Measurements from ENCODE around the gene OR10D3.
"Not testable (repeated sequence)": the region's sequence is repeated elsewhere in the genome, so short reads cannot be mapped to it uniquely, and the experiment has no call there.

OR10D3 gene

GRCh38 chr11:124194293-124195188 lies 11.4 kb downstream of the OR10D3 start:
- no peak for DNase-seq (ENCODE audit: low read depth)

DNA sequence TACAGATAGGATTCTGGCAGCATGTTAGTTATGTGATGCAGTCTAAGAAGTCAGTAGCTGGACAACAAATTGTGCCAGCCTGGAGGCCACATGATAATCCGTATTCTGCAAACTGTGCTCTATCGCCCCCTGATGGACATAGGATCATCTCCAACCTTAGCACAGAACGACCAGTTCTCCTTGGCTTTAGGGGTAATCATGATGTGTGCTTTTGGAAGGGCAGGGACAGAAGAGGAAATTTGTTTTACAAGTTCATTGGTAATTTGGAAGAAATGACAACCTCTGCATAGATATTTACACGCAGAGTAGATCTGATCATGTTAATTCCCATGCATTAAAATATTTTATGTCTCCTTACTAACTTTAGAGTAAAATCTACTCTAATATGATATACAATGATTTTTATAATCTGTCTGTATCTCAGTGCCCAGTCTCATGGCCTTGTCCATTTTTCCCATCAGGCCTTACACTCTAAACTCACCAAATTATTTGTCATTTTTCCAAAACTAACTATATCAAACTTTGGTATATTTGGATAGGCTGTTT lies 12.1 kb downstream of the OR10D3 start:
- no peak for DNase-seq (ENCODE audit: low read depth)

DNA sequence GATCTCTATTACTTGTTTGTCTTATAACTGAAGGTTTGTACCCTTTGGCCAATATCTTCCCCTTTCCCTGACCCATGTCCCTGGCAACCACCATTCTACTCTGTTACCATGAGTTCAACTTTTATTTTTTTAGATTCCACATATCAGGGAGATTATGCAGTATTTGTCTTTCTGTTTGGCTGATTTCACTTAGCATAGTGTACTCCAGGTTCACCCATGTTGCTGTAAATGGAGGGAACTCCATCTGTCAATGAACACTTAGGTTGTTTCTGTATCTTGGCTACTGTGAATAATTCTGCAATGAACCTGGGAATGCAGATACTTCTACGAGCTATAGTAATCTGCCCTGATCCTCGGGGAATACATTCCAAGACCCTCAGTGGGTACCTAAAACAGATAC lies 14.9 kb downstream of the OR10D3 start:
- DNase-seq (ENCODE audit: low read depth) = no peak

- no peak for DNase-seq (ENCODE audit: low read depth)
These were observed 15.8 kb downstream of the OR10D3 start for GRCh38 chr11:124198897-124199296.

GRCh38 chr11:124199702-124200101 lies 16.6 kb downstream of the OR10D3 start:
- no peak for DNase-seq (ENCODE audit: low read depth)

DNA sequence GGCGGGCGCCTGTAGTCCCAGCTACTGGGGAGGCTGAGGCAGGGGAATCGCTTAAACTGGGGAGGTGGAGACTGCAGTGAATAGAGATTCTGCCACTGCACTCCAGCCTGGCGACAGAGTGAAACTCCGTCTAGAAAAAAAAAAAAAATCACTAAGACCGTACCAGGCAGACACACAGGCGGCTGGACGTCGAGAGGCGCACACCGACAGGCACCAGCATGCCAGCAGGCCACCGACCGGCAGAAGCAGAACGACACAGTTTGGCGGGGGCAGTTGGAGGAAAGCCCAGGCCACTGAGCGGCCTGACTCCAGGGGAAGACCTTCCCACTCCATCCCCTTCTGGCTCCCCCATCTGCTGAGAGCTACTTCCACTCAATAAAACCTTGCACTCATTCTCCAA lies 17.5 kb downstream of the OR10D3 start:
- no peak for DNase-seq (ENCODE audit: low read depth)

DNA sequence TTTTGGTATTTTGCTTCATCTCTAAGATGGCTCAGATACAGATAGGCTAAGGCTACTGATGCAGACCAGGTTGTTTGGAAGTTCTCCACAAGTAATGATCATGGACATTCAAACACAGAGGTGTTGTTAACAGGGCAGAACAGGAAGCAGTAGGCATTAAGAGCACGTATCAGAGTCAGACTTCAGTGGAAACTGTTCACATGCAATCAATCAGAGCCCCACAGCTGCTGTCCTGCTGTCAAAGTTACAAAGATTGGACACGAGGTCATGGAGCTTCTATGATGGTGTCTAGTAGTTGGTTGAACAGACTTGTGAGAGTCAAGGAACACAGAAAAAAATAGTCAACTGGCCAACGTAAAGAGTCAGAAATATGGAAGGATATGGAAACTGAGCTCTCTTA lies 19.8 kb downstream of the OR10D3 start:
- DNase-seq (ENCODE audit: low read depth) = no peak

DNA sequence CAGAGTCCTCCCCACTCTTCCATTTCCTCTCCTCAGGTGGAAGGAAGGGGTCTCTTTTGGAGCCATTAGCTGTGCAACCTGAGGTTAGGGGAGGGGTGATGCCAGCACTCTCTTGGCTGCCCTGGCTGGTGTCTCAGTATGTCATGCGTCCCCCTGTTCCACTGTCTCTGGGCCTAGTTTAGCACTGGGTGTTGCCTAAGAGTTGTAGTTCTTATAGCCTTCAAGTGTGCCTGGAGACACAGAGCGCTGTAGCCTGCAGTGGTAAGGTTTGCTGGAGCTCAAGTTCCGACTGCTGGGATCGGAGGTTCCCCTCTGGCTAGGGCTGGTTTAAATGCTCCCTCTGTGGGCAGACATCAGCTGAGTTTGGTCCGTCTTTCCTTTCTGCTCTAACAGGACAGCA lies 20.9 kb downstream of the OR10D3 start:
- no peak for DNase-seq (ENCODE audit: low read depth)

DNA sequence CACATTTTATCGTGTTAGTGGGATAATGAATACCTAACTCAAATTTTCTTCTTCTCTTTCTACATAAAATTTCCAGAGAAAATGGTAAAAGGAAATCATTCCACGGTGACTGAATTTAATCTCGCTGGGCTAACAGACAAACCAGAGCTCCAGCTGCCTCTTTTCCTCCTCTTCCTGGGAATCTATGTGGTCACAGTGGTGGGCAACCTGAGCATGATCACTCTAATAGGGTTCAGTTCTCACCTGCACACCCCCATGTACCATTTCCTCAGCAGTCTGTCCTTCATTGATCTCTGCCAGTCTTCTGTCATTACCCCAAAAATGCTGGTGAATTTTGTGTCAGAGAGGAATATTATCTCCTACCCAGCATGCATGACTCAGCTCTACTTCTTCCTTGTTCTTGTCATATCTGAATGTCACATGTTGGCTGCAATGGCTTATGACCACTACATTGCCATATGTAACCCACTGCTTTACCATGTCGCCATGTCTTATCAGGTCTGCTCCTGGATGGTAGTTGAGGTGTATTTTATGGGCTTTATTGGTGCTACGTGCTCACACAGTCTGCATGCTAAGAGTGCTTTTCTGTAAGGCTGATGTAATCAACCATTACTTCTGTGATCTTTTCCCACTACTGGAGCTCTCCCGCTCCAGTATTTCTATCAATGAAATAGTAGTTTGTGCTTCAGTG lies 24.1 kb downstream of the OR10D3 start:
- no peak for DNase-seq (ENCODE audit: low read depth)

DNA sequence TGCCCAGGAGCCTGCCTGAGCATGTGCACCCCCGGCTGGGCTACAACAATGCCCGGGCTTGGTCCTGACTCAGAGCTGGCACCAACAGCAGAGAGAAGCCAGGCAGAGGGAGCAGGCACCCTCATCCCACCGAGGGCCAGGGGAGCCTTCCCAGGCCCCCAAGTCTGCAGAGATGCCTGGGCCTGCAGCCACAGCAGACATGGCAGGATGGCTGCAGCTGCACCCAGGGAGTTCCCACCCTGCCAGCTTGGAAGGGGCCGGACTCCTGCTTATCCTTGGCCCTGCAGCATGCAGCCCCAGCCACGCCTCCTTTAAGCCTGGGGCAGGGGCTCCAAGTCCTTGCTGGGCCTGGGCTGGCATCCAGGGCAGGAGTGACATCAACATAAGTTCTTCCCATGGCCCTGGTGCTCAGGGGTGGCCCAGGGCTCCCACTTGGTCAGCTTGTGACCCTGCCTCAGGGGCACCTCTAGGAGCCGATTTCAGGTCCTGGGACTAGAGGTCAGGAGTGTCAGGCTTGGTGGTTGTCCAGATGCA lies 26.7 kb downstream of the OR10D3 start:
- no peak for DNase-seq (ENCODE audit: low read depth)

GRCh38 chr11:124210421-124210820 lies 27.3 kb downstream of the OR10D3 start:
- no peak for DNase-seq (ENCODE audit: low read depth)

GRCh38 chr11:124211321-124211720 lies 28.2 kb downstream of the OR10D3 start:
- DNase-seq (ENCODE audit: low read depth) = no peak

DNA sequence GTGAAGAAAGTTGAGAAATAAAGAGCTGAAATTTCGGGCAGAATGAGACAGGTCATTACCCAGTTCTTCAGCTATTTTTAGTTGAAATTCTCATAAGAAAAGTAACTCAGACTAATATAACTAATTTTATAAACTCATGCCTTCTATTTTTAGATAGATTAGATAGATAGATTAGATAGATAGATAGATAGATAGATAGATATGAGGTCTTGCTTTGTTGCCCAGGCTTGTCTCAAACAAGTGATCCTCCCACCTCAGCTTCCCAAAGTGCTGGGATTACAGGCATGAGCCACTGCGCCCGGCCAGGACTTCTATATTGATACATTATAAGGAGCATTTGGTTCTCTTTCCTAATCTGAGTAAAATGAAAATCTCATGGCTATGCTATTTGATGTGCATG lies 30.9 kb downstream of the OR10D3 start:
- no peak for DNase-seq (ENCODE audit: low read depth)

DNA sequence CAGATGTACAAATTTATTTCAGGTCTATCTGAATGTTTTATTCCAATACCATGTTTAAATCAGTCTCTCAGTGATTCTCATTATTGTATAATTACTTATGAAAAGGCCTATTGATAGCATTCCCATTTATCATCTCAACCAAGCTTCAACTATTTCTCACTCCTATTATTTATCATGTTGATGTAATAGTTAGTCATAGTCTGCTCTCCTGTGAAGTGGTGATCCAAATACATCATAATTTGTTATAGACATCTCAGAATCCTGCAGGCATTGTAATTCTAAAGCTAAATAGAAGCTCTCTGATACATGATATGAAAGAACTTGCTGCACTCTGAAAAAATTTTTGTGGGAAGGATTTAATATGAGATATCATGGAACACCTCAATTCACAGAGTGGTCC lies 36.0 kb downstream of the OR10D3 start:
- DNase-seq (ENCODE audit: low read depth) = no peak

GRCh38 chr11:124222407-124222806 lies 39.3 kb downstream of the OR10D3 start:
- no peak for DNase-seq (ENCODE audit: low read depth)

DNA sequence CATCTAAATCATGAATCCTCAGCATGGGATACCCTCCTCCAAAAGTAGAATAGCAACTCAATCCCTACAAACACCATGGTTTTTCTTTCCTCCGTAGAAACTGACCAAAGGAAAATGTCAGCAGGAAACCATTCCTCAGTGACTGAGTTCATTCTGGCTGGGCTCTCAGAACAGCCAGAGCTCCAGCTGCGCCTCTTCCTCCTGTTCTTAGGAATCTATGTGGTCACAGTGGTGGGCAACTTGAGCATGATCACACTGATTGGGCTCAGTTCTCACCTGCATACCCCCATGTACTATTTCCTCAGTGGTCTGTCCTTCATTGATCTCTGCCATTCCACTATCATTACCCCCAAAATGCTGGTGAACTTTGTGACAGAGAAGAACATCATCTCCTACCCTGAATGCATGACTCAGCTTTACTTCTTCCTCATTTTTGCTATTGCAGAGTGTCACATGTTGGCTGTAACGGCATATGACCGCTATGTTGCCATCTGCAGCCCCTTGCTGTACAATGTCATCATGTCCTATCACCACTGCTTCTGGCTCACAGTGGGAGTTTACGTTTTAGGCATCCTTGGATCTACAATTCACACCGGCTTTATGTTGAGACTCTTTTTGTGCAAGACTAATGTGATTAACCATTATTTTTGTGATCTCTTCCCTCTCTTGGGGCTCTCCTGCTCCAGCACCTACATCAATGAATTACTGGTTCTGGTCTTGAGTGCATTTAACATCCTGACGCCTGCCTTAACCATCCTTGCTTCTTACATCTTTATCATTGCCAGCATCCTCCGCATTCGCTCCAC lies 41.7 kb downstream of the OR10D3 start:
- not testable (repeated sequence) for DNase-seq (ENCODE audit: low read depth)

GRCh38 chr11:124225471-124225870 lies 42.3 kb downstream of the OR10D3 start:
- DNase-seq (ENCODE audit: low read depth) = no peak

- DNase-seq (ENCODE audit: low read depth) = no peak
These were observed 50.2 kb downstream of the OR10D3 start for GRCh38 chr11:124233376-124233775.
